HUES64 (cell line): ENCODE results near the gene THOC2.
"Not testable (repeated sequence)": the region's sequence is repeated elsewhere in the genome, so short reads cannot be mapped to it uniquely, and the experiment has no call there.

ENCODE experiments used
- H3K27ac ChIP-seq: 2 replicates; pipeline ENCODE4 v1.7.0; 2013; ENCODE audit warnings: low read depth, low read length, inconsistent platforms
- H3K27me3 ChIP-seq: 2 replicates; pipeline ENCODE4 v1.6.1; 2013; ENCODE audit warnings: mild to moderate bottlenecking, low read length; ENCODE audit not compliant: insufficient read depth
- H3K36me3 ChIP-seq: 2 replicates; pipeline ENCODE4 v1.6.1; 2013; ENCODE audit warnings: mild to moderate bottlenecking, low read length; ENCODE audit not compliant: insufficient read depth
- H3K4me1 ChIP-seq: 2 replicates; pipeline ENCODE4 v1.6.1; 2013; ENCODE audit warnings: mild to moderate bottlenecking, low read length, moderate library complexity; ENCODE audit not compliant: insufficient read depth
- H3K4me3 ChIP-seq: 2 replicates; pipeline ENCODE4 v1.5.1; 2013; ENCODE audit warnings: mild to moderate bottlenecking, low read length, moderate library complexity
- H3K9ac ChIP-seq: 2 replicates; pipeline ENCODE4 v1.6.1; 2013; ENCODE audit warnings: mild to moderate bottlenecking, low read depth, low read length
- H3K9me3 ChIP-seq: 2 replicates; pipeline ENCODE4 v1.6.1; 2013; ENCODE audit warnings: low read depth, low read length; ENCODE audit not compliant: insufficient read depth
- WGBS: fragments of 150-250, 120-280 bp; methylation state at CpG from one replicate; pipeline ENCODE4 v1.1.7; 2013; ENCODE audit warnings: missing lambda C conversion rate; 5-methylcytosine and 5-hydroxymethylcytosine counted together

Gene THOC2

GRCh38 chrX:123704781-123705180, 28.1 kb downstream of the THOC2 start:
- H3K27ac ChIP-seq, result no peak overlapping the region
- H3K27me3 ChIP-seq, result no peaks in the 10 kb centered on the region
- peaks cover 8% of the 10 kb centered on the region; the same call in 1 of the 2 replicates for H3K36me3 ChIP-seq
- H3K4me3 ChIP-seq, result no peak overlapping the region
- H3K4me1 ChIP-seq, result no peaks in the 10 kb centered on the region
- WGBS, result 92% methylated on average over 1 of the region's 2 CpGs
- no peaks in the 10 kb centered on the region for H3K9me3 ChIP-seq
- H3K9ac ChIP-seq, result no peak overlapping the region

DNA sequence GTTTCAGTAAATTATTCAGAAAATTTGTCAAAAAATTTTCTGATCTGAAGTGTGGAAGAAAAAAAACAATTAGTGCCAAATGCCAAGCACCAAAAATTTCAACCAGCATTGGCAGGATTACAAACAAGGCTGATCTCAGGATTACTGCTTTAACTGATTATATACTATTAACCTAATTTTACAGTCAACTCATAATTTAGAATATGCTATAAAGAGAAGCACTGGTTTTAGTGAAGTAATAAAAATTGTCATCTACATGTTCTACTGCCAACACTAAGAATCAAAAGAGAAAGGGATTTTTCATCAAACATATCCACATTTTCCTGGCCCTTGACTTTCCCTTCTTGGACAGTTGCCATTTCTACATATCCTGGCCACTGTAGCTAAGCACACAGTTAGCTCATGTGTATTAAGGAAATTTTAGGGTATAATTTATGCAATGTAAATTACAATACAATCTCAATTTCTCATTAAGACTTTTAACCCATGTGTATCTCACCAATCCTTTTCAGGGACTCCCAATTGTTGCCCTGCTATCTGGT, 33.8 kb downstream of the THOC2 start:
- no peaks in the 10 kb centered on the region for H3K4me1 ChIP-seq
- no peaks in the 10 kb centered on the region for H3K27me3 ChIP-seq
- no peak overlapping the region for H3K27ac ChIP-seq
- no peaks in the 10 kb centered on the region for H3K9me3 ChIP-seq
- H3K4me3 ChIP-seq, result no peak overlapping the region
- H3K36me3 ChIP-seq, result peaks cover 20% of the 10 kb centered on the region
- no peak overlapping the region for H3K9ac ChIP-seq

DNA sequence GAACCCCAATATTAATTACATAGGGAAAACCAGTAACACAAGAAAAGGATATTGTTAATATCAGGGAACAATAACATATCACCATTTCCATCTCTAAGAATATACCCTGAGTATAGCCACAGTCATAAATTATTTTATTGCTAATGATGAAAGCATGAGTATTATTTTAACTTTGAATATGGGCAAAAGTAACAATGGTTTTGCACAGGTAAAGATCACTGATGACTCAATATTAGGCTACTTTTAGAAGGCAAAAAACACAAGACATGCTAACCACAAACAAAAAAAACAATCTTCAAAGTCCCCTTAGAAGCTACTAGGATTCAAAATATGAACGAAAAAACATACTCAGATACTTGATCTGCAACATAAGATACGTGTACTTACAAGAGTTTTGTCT, 36.5 kb downstream of the THOC2 start:
- peaks cover 30% of the 10 kb centered on the region for H3K36me3 ChIP-seq
- no peak overlapping the region for H3K4me3 ChIP-seq
- H3K9me3 ChIP-seq, result no peaks in the 10 kb centered on the region
- WGBS, result 100% methylated on average over 1 of the region's 2 CpGs
- no peak overlapping the region for H3K9ac ChIP-seq
- H3K4me1 ChIP-seq, result no peaks in the 10 kb centered on the region
- H3K27me3 ChIP-seq, result no peaks in the 10 kb centered on the region
- no peak overlapping the region for H3K27ac ChIP-seq

DNA sequence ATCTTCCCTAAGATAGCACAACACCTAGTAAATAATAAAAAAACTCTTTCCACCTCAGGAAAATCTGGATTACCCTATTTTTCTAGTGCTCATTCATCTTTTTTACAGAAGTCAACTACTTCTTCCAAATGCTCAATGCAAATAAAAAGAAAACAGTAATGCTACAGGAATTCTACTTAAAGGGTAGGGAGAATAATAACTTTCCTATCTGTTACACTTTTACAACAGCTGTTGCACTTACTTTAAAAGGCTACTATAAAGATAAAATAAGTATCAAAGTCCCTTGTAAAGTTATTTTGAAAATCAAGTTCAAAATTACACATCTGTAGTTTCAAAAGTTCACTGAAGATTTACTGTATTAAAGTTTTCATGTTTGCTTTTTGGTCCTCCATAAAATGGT, 37.6 kb downstream of the THOC2 start:
- H3K4me3 ChIP-seq, result no peak overlapping the region
- H3K36me3 ChIP-seq, result peaks cover 30% of the 10 kb centered on the region
- no peaks in the 10 kb centered on the region for H3K27me3 ChIP-seq
- H3K27ac ChIP-seq, result no peak overlapping the region
- H3K4me1 ChIP-seq, result no peaks in the 10 kb centered on the region
- no peaks in the 10 kb centered on the region for H3K9me3 ChIP-seq
- no peak overlapping the region for H3K9ac ChIP-seq

DNA sequence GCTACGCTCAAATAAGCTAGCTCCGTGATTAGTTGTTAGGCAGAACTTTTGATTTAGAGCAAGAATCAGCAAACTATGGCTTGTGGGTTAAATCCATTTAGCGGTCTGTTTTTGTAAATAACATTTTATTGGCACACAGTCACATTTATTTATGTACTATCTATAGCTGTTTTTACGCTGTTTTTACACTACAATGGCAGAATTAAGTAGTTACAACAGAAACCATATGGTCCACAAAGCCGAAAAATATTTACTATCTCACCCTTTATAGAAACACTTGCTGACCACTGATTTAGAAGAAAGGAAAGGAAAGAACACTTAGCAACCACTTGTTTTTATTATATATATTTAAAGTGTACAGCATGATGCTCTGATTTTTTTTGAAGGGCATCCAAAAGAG, 41.1 kb downstream of the THOC2 start:
- H3K36me3 ChIP-seq, result peaks cover 34% of the 10 kb centered on the region
- H3K4me3 ChIP-seq, result no peak overlapping the region
- H3K4me1 ChIP-seq, result no peaks in the 10 kb centered on the region
- no peak overlapping the region for H3K9ac ChIP-seq
- no peaks in the 10 kb centered on the region for H3K9me3 ChIP-seq
- H3K27me3 ChIP-seq, result no peaks in the 10 kb centered on the region
- WGBS, result 100% methylated on average over 3 of the region's 5 CpGs
- no peak overlapping the region for H3K27ac ChIP-seq

- Histone ChIP-seq H3K9me3 (no peaks in the 10 kb centered on the region), H3K27me3 (no peaks in the 10 kb centered on the region), H3K4me1 (no peaks in the 10 kb centered on the region), H3K27ac (no peak overlapping the region), H3K9ac (no peak overlapping the region), H3K36me3 (peaks cover 35% of the 10 kb centered on the region), H3K4me3 (no peak overlapping the region)
- WGBS, result 100% methylated on average over 1 of the region's 1 CpG
These were observed 44.3 kb downstream of the THOC2 start for GRCh38 chrX:123688524-123688923.

DNA sequence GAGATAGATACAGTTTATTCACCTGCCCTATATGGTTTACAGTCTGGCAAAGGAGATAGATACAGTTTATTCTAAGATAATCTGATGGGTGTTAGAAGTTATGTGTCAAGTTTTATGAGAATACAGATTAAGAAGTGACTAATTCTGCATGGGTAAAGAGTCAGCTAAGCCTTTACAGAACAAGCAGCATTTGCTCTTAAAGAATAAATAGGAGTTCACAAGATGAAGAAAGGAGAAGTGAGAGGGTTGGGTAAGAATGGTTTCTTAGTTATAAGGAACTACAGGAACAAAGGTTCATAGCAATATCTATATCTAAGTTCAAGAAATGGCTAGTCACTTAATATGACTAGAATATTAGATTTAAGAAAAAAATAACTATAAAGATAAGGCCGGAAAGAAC, 47.6 kb downstream of the THOC2 start:
- no CpG with 5 or more reads among the region's 1 CpG for WGBS
- Histone ChIP-seq H3K27me3 (no peaks in the 10 kb centered on the region), H3K4me1 (no peaks in the 10 kb centered on the region), H3K36me3 (peaks cover 45% of the 10 kb centered on the region), H3K4me3 (no peak overlapping the region), H3K9ac (no peak overlapping the region), H3K9me3 (no peaks in the 10 kb centered on the region), H3K27ac (no peak overlapping the region)

DNA sequence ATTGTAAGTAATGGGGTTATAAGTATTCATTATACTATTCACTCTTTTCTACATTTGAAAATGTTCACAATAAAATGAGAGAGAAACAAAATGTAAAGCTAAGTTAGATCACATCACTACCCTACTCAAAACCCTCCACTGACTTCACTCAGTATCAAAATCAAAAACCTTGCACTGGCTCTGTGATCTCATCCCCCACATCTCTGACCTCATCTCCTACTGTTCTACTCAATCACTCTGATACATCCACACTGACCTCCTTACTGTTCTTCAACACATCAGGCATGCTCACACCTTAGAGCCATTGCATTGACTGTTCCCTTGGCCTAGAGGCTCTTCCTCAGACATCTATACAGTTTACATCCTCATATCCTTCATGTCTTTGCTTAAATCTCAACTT, 50.7 kb downstream of the THOC2 start:
- H3K4me1 ChIP-seq, result no peaks in the 10 kb centered on the region
- H3K27ac ChIP-seq, result no peak overlapping the region
- peaks cover 54% of the 10 kb centered on the region for H3K36me3 ChIP-seq
- H3K9me3 ChIP-seq, result no peaks in the 10 kb centered on the region
- no peak overlapping the region for H3K4me3 ChIP-seq
- no peak overlapping the region for H3K9ac ChIP-seq
- no peaks in the 10 kb centered on the region for H3K27me3 ChIP-seq

DNA sequence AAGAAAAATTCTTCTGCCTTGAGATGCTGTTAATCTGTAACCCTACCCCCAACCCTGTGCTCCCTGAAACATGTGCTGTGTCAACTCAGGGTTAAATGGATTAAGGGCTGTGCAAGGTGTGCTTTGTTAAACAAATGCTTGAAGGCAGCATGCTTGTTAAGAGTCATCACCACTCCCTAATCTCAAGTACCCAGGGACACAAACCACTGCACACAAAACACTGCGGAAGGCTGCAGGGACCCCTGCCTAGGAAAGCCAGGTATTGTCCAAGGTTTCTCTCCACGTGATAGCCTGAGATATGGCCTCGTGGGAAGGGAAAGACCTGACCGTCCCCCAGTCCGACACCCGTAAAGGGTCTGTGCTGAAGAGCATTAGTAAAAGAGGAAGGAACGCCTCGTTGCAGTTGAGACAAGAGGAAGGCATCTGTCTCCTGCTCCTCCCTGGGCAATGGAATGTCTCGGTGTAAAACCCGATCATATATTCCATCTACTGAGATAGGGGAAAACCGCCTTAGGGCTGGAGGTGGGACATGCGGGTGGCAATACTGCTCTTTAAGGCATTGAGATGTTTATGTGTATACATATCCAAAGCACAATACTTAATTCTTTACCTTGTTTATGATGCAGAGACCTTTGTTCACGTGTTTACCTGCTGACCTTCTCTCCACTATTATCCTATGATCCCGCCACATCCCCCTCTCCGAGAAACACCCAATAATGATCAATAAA, 53.0 kb downstream of the THOC2 start:
- WGBS, result 97% methylated on average over 8 of the region's 15 CpGs
- H3K36me3 ChIP-seq, result peaks cover 47% of the 10 kb centered on the region

GRCh38 chrX:123675154-123675553, 57.7 kb downstream of the THOC2 start:
- Histone ChIP-seq H3K27ac (no peak overlapping the region), H3K9me3 (no peaks in the 10 kb centered on the region), H3K4me1 (no peaks in the 10 kb centered on the region), H3K9ac (no peak overlapping the region), H3K36me3 (peaks cover 53% of the 10 kb centered on the region), H3K4me3 (no peak overlapping the region), H3K27me3 (no peaks in the 10 kb centered on the region)
- 95% methylated on average over 2 of the region's 2 CpGs for WGBS

More for the DNA sequence above, 53.0 kb downstream of the THOC2 start:
- not testable (repeated sequence) for H3K4me1 ChIP-seq, H3K27me3 ChIP-seq, H3K9me3 ChIP-seq, H3K4me3 ChIP-seq, H3K9ac ChIP-seq, H3K27ac ChIP-seq

DNA sequence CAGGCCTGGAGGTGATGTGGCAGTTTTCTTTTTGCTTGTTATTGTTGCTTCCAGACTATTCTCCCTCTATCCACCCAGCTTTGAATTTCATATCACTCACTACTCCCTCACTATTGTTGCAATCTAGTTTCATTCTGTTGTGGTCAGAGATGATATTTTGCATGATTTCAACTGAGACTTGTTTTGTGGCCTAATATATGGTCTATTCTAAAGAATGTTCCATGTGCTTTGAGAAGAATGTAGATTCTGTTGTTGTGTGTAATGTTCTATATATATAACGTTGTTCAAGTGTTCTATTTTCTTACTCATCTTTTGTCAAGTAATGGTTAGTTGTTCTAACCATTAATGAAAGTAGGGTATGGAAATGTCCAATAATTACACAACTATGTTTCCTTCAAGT, 59.0 kb downstream of the THOC2 start:
- Histone ChIP-seq H3K36me3 (peaks cover 53% of the 10 kb centered on the region), H3K27ac (no peak overlapping the region), H3K4me1 (no peaks in the 10 kb centered on the region), H3K9ac (no peak overlapping the region), H3K9me3 (no peaks in the 10 kb centered on the region), H3K4me3 (no peak overlapping the region), H3K27me3 (no peaks in the 10 kb centered on the region)
- WGBS, result 100% methylated on average over 1 of the region's 1 CpG

- no peak overlapping the region for H3K4me3 ChIP-seq
- no peaks in the 10 kb centered on the region for H3K9me3 ChIP-seq
- H3K27ac ChIP-seq, result no peak overlapping the region
- no peaks in the 10 kb centered on the region for H3K4me1 ChIP-seq
- H3K27me3 ChIP-seq, result no peaks in the 10 kb centered on the region
- no peak overlapping the region for H3K9ac ChIP-seq
- WGBS, result 100% methylated on average over 2 of the region's 3 CpGs
- H3K36me3 ChIP-seq, result peaks cover 59% of the 10 kb centered on the region
These were observed 67.7 kb downstream of the THOC2 start for GRCh38 chrX:123665197-123665596.
